Progenitor cell of endocrine pancreas (in vitro differentiated cells): ENCODE data around the gene TAS2R10. TPM values are rescaled to one million over a fixed set of nuclear protein-coding genes. Genes with fewer than 3 reads are reported as not detected.

Experiments used
- DNase-seq: peaks from one replicate; pipeline ENCODE4 v3.0.0; 2021; ENCODE audit warnings: low spot score; ENCODE audit not compliant: unreplicated experiment
- H3K27ac Mint-ChIP-seq: 2 replicates; pipeline ENCODE4 v1.8.0; 2021; ENCODE audit warnings: mild to moderate bottlenecking, moderate library complexity, mixed read lengths
- H3K27me3 Mint-ChIP-seq: 2 replicates; pipeline ENCODE4 v1.8.0; 2021; ENCODE audit warnings: mixed read lengths
- H3K36me3 Mint-ChIP-seq: 2 replicates; pipeline ENCODE4 v1.8.0; 2022; ENCODE audit warnings: mixed read lengths; ENCODE audit not compliant: insufficient read depth
- H3K4me1 Mint-ChIP-seq: 2 replicates; pipeline ENCODE4 v1.8.0; 2021; ENCODE audit warnings: low read depth, mixed read lengths
- H3K4me3 Mint-ChIP-seq: 2 replicates; pipeline ENCODE4 v1.8.0; 2021; ENCODE audit warnings: low read depth, mild to moderate bottlenecking, moderate library complexity, mixed read lengths
- H3K9me3 Mint-ChIP-seq: 2 replicates; pipeline ENCODE4 v1.8.0; 2021; ENCODE audit warnings: low read depth, mixed read lengths
- long read RNA-seq: library from polyadenylated mRNA; unstranded; transcript quantifications from one replicate; pipeline ENCODE4 v2.0.0, GENCODE V29; 2020
- total RNA-seq: library from RNA; stranded (reverse); gene quantifications from 2 replicates; pipeline ENCODE4 v1.2.1, GENCODE V29; 2021
- TF ChIP-seq, protein P1 (sequence below): fragments of 200-600 bp; sonication (generic); IDR thresholded peaks from one replicate; pipeline ENCODE4 v1.5.0; 2021; ENCODE audit warnings: antibody characterized with exemption, mild to moderate bottlenecking; ENCODE audit not compliant: unreplicated experiment

Gene TAS2R10
- total RNA-seq: 1.6 and 3.1 TPM in 2 replicates
- long read RNA-seq: 0 reads

DNA sequence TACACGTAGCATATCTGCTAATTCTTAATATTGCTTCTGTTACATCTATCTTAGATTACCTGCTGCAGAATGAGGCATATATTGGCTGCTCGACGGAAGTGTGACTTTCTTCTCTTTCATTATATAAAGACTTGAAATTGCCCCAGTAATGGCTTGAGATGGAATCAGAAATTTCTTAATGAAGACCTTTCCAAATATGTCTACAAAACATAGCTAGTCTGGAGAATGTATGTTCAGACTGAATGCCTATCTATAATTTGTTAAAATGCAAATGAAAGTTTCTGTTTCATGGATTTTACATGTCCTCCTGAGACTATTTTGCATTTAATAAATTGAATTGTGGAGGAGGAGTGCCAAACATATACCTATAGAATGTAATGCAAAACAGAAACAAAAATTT, at the start of gene TAS2R10:
Gene TAS2R10, minus strand, starts transcription at position 101 of the 400 bp plus-strand sequence. Its CDS starts 89 bp downstream, at position 12.
- no peak within 1 kb of the TSS for H3K4me3 Mint-ChIP-seq
- no peak within 1 kb of the TSS for H3K27ac Mint-ChIP-seq
- peaks cover 2% of the 10 kb centered on the region for H3K27me3 Mint-ChIP-seq
- TF ChIP-seq, protein P1, sequence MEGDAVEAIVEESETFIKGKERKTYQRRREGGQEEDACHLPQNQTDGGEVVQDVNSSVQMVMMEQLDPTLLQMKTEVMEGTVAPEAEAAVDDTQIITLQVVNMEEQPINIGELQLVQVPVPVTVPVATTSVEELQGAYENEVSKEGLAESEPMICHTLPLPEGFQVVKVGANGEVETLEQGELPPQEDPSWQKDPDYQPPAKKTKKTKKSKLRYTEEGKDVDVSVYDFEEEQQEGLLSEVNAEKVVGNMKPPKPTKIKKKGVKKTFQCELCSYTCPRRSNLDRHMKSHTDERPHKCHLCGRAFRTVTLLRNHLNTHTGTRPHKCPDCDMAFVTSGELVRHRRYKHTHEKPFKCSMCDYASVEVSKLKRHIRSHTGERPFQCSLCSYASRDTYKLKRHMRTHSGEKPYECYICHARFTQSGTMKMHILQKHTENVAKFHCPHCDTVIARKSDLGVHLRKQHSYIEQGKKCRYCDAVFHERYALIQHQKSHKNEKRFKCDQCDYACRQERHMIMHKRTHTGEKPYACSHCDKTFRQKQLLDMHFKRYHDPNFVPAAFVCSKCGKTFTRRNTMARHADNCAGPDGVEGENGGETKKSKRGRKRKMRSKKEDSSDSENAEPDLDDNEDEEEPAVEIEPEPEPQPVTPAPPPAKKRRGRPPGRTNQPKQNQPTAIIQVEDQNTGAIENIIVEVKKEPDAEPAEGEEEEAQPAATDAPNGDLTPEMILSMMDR: no peak
- H3K4me1 Mint-ChIP-seq: no peaks in the 10 kb centered on the region
- no peak for DNase-seq
- peaks cover 3% of the 10 kb centered on the region for H3K9me3 Mint-ChIP-seq
- H3K36me3 Mint-ChIP-seq: peaks cover 9% of the 10 kb centered on the region

DNA sequence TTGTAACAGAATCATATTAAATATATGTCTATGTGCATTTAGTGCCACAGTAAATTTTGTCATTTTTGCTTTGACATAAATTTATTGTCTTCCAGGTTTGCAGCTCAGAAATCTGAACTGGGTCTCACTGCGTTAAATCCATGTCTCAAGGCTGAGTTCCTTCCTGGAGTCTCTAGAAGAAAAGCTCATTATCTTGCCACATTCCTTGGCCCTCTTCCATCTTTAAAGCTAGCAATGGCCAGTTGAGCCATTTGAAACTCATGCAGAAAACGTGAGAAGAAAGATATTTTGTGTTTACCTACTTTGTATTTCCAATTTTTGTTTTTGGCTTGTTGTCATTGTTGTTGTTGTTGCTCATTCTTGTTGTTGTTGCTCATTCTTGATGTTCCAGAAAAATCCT, 47.2 kb upstream of the TAS2R10 start:
- TF ChIP-seq, protein P1: no peak
- H3K27ac Mint-ChIP-seq: no peak overlapping the region

GRCh38 chr12:10867381-10867780, 41.2 kb upstream of the TAS2R10 start:
- Mint-ChIP-seq H3K36me3 (peaks cover 16% of the 10 kb centered on the region), H3K27me3 (no peaks in the 10 kb centered on the region), H3K9me3 (peaks cover 15% of the 10 kb centered on the region), H3K27ac (no peak overlapping the region), H3K4me3 (no peak overlapping the region), H3K4me1 (peaks cover 2% of the 10 kb centered on the region)
- DNase-seq: no peak
- TF ChIP-seq, protein P1: peak; percentile 23

More for the DNA sequence above, 47.2 kb upstream of the TAS2R10 start:
- Mint-ChIP-seq H3K27me3 (no peaks in the 10 kb centered on the region), H3K9me3 (no peaks in the 10 kb centered on the region), H3K4me3 (no peak overlapping the region), H3K4me1 (no peaks in the 10 kb centered on the region), H3K36me3 (peaks cover 21% of the 10 kb centered on the region)
- no peak for DNase-seq

GRCh38 chr12:10863512-10864218, 37.5 kb upstream of the TAS2R10 start:
- Mint-ChIP-seq H3K27ac (no peak overlapping the region), H3K4me1 (peaks cover 2% of the 10 kb centered on the region), H3K27me3 (no peaks in the 10 kb centered on the region), H3K9me3 (peaks cover 34% of the 10 kb centered on the region), H3K4me3 (no peak overlapping the region), H3K36me3 (peaks cover 34% of the 10 kb centered on the region)
- DNase-seq: no peak
- TF ChIP-seq, protein P1: no peak

DNA sequence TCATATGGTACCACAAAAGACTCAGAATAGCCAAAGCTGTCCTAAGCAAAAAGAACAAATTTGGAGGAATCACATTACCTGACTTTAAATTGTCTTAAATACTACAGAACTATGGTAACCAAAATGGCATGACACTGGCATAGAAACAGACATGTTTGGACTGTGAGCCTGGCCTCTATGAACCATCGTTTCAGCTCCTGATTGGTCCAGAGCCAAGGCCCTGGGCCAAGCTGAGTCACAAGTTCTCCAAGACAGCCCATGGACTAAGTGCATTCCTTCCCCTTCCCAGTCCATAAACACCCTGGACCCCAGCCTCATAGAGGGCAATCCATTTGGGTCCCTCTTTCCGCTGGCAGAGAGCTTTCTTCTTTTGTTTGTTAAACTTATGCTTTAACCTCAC, 35.2 kb upstream of the TAS2R10 start:
- TF ChIP-seq, protein P1: no peak
- H3K27ac Mint-ChIP-seq: no peak overlapping the region
- peaks cover 56% of the 10 kb centered on the region for H3K9me3 Mint-ChIP-seq
- no peak overlapping the region for H3K4me3 Mint-ChIP-seq
- no peaks in the 10 kb centered on the region for H3K4me1 Mint-ChIP-seq
- no peak for DNase-seq
- no peaks in the 10 kb centered on the region for H3K27me3 Mint-ChIP-seq
- peaks cover 55% of the 10 kb centered on the region for H3K36me3 Mint-ChIP-seq
